GM12878 (cell line): ENCODE measurements around the gene MAST4. TPM values are rescaled to one million over a fixed set of nuclear protein-coding genes. Genes with fewer than 3 reads are reported as not detected.
"Not testable (repeated sequence)": the region's sequence is repeated elsewhere in the genome, so short reads cannot be mapped to it uniquely, and the experiment has no call there.

Experiments
- ATAC-seq: fragments of 200-7000 bp; cut with Tn5 transposase; 3 replicates; pipeline ENCODE4 v1.9.1; 2020; ENCODE audit warnings: mild to moderate bottlenecking, moderate library complexity
- BruUV-seq: library from RNA; stranded (reverse); fragments of 400-500 nt; replicated peaks from 2 replicates; lab custom pipeline; 2021; lab: Mats Ljungman, UMichigan
- CTCF ChIA-PET: fragments of 300-600 bp; sonication (Branson Sonifier 250); formaldehyde crosslinking; extraction: SDS; loops from one replicate; lab custom pipeline; 2021; ENCODE audit warnings: inconsistent platforms; lab: Yijun Ruan, JAX
- POLR2A ChIA-PET: fragments of 350-600 bp; formaldehyde crosslinking; extraction: SDS; loops from one replicate; lab custom pipeline; 2021; ENCODE audit warnings: inconsistent platforms; lab: Charles Lee
- RAD21 ChIA-PET: fragments of 300-600 bp; sonication (Branson Sonifier 250); formaldehyde crosslinking; loops from one replicate; lab custom pipeline; 2023; ENCODE audit warnings: antibody characterized with exemption; ENCODE audit not compliant: unreplicated experiment; lab: Charles Lee
- SMC1A ChIA-PET: fragments of 300-600 bp; sonication (Branson Sonifier 250); formaldehyde crosslinking; loops from one replicate; lab custom pipeline; 2023; ENCODE audit not compliant: unreplicated experiment, uncharacterized antibody; lab: Charles Lee
- DNase-seq: peaks from one replicate; pipeline ENCODE4 v3.0.0-alpha.2; 2011; ENCODE audit warnings: low read depth, low spot score
- FAIRE-seq: peaks from 3 replicates; lab custom pipeline; 2011; peaks lifted over from hg19 to GRCh38; lab: Jason Lieb, UNC
- H2AFZ ChIP-seq: 2 replicates; pipeline ENCODE4 v1.6.0; 2011; ENCODE audit warnings: low read depth, low read length, control low read depth; ENCODE audit not compliant: control insufficient read depth
- H3K27ac ChIP-seq: 2 replicates; pipeline ENCODE4 v1.5.1; 2011; ENCODE audit warnings: control low read depth; ENCODE audit not compliant: control insufficient read depth, insufficient read depth
- H3K27me3 ChIP-seq, 2 experiments: replicated peaks in 1 of 2; 2 replicates each; pipeline versions ENCODE4 v1.6.0 to v1.6.1; 2011; ENCODE audit warnings: low read length in 1 of 2; ENCODE audit not compliant: control insufficient read depth in 2 of 2, insufficient read depth in 2 of 2
- H3K36me3 ChIP-seq, 2 experiments: 2 replicates each; pipeline ENCODE4 v1.5.1; 2011; ENCODE audit warnings: low read length in 1 of 2; ENCODE audit not compliant: control insufficient read depth in 2 of 2, insufficient read depth in 2 of 2
- H3K4me1 ChIP-seq: 2 replicates; pipeline ENCODE4 v1.6.1; 2011; ENCODE audit warnings: mild to moderate bottlenecking, low read length, moderate library complexity, mixed read lengths; ENCODE audit not compliant: control insufficient read depth, insufficient read depth
- H3K4me2 ChIP-seq: 2 replicates; pipeline ENCODE4 v1.6.0; 2011; ENCODE audit warnings: control low read depth; ENCODE audit not compliant: control insufficient read depth, insufficient read depth
- H3K4me3 ChIP-seq: fragments of 200-600 bp; sonication (generic); 2 replicates; pipeline ENCODE4 v1.5.1; 2016
- H3K79me2 ChIP-seq: 2 replicates; pipeline ENCODE4 v1.6.0; 2011; ENCODE audit warnings: low read length; ENCODE audit not compliant: control insufficient read depth, insufficient read depth
- H3K9ac ChIP-seq: 2 replicates; pipeline ENCODE4 v1.8.0; 2011; ENCODE audit warnings: low read length, control low read depth, mixed read lengths; ENCODE audit not compliant: control insufficient read depth, insufficient read depth
- H3K9me3 ChIP-seq: replicated peaks from 3 replicates; pipeline ENCODE4 v1.5.1; 2011; ENCODE audit warnings: mild to moderate bottlenecking, low read length; ENCODE audit not compliant: control insufficient read depth, insufficient read depth
- H4K20me1 ChIP-seq: 2 replicates; pipeline ENCODE4 v1.6.0; 2011; ENCODE audit not compliant: control insufficient read depth, insufficient read depth
- RELA ChIP-seq: fragments of 450-650 bp; IDR thresholded peaks from 2 replicates; pipeline ENCODE4 v1.8.0; 2014; ENCODE audit warnings: borderline replicate concordance; ENCODE audit not compliant: partially characterized antibody
- SIN3A ChIP-seq: IDR thresholded peaks from 2 replicates; pipeline ENCODE4 v1.6.1; 2012; ENCODE audit warnings: low read depth, low read length, improper control_type of control experiment
- WGBS: methylation state at CpG from one replicate; pipeline ENCODE4 v1.1.6; 2016; ENCODE audit warnings: low lambda C conversion rate; ENCODE audit not compliant: insufficient replicate concordance, insufficient coverage; ENCODE audit errors: missing lambda C conversion rate; 5-methylcytosine and 5-hydroxymethylcytosine counted together
- in situ Hi-C: fragments of 300-500 bp; cut with MboI; formaldehyde crosslinking; loops from 9 replicates; pipeline ENCODE4 v1.14.3; 2018; ENCODE audit warnings: mixed read lengths
- intact Hi-C: fragments of 100-400 bp; cut with micrococcal nuclease; formaldehyde crosslinking; loops from one replicate; pipeline ENCODE4 v1.14.2; 2022; ENCODE audit not compliant: unreplicated experiment
- polyA plus RNA-seq, 11 experiments: library from polyadenylated mRNA; depleted of rRNA in 4 of 11; unstranded in 6 of 11; stranded (reverse) in 5 of 11; fragments of >200 nt; fragmentation: Nextera tagmentation in 4 of 11; fragmentation: Illumina TruSeq in 1 of 11; extraction: Ambion mirVana in 4 of 11; extraction: Trizol in 1 of 11; gene quantifications; 1 replicate in 1 of 11; 2 replicates in 10 of 11; pipeline versions ENCODE4 v1.2.1 to v1.2.3, GENCODE V29; 2011 to 2016; ENCODE audit warnings: inconsistent platforms in 2 of 11, missing spikeins in 2 of 11, low read depth in 1 of 11
- total RNA-seq, 4 experiments: library from RNA; depleted of rRNA in 3 of 4; stranded (reverse); fragments of >200 nt in 3 of 4; fragmentation: Illumina TruSeq in 1 of 4; extraction: Trizol in 1 of 4; gene quantifications; 2 replicates each; pipeline versions ENCODE4 v1.2.1 to v1.2.3, GENCODE V29; 2013 to 2021
- TF ChIP-seq, protein P1 (sequence below): fragments of 450-650 bp; IDR thresholded peaks from 2 replicates; pipeline ENCODE4 v1.6.1; 2017; ENCODE audit warnings: mild to moderate bottlenecking, moderate library complexity

Gene MAST4
- total and polyA plus RNA-seq, 10 of the 15 experiments (the other 5 are each of a cell fraction or from before 2014, with no cell fraction given) = 0.02 to 1.6 (median 0.29) TPM; not detected in 1

DNA sequence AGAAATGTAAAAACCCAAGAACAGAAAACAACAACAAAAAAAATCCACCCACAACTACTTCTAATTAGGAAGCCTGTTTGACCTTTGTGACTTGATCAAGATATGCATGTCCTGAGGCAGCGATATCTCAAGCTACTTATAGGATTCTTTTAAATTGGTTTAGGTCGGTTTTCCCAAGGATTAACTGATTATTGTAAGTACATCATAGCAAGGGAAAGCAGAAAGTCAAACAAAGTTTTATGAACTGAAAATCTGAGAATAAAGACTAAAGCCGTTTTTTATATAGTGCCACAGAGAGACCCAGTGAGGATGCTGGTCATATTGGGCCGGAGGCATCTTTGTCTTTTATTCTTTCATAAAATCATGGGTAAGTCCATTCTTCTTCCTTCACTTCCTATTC lies 528.4 kb downstream of the MAST4 start (continued):
- TF ChIP-seq RELA = no peak

DNA sequence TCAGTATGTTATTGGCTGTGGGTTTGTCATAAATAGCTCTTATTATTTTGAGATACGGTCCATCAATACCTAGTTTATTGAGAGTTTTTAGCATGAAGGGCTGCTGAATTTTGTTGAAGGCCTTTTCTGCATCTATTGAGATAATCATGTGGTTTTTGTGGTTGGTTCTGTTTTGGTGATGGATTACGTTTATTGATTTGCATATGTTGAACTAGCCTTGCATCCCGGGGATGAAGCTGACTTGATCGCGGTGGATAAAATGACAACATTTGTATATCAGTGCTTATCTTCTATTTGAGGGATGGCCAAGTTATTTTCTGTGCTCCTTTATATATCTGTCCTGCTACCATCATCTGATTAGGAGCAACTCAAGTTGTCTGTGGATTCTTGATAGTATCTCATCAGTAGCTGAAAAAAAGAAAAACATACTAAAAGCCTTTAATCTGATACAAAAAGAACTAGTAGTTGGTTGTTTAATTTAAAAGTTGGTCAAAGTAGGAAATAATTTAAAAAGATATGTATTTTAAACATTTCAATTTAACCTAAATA lies 531.2 kb downstream of the MAST4 start:
- RAD21 ChIA-PET, H2AFZ ChIP-seq, POLR2A ChIA-PET, H3K4me1 ChIP-seq, H3K79me2 ChIP-seq, in situ Hi-C loops, intact Hi-C loops, SMC1A ChIA-PET, H3K4me2 ChIP-seq, H4K20me1 ChIP-seq, H3K9me3 ChIP-seq, H3K36me3 ChIP-seq, ATAC-seq, H3K4me3 ChIP-seq, H3K9ac ChIP-seq, DNase-seq, H3K27me3 ChIP-seq, FAIRE-seq, BruUV-seq, H3K27ac ChIP-seq: not testable (repeated sequence)
- 49% methylated on average over 5 of the region's 5 CpGs for WGBS
- CTCF ChIA-PET = interaction anchor here (0.8 kb wide), 1 partner anchor 486 kb away, joined by 3 read pairs; no protein-coding TSS in a partner anchor

DNA sequence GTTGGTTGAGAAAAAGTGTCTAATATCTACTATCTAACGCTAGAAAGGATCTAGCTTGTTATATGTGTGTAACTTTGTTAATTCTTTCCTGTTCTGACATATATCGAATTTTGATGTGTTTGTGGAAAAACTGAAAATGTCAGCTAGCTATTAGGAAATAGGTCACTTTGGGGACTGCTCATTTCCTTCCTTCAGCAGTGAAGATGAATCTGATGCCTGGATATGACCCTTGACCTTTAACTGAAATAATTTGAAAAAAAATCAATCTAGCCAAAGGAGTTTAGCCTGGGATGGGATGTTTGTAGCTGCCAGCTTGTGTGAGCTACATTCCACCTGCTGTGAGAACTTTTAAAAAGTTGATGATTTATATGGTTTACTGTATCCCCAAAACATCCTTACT lies 533.6 kb downstream of the MAST4 start:
- intact Hi-C loops (no loop called here), in situ Hi-C loops (no loop called here)
- ChIA-PET SMC1A (no interaction called here), RAD21 (no interaction called here), POLR2A (no interaction called here), CTCF (no interaction called here)
- no peak overlapping the region for H3K27ac ChIP-seq
- no peaks in the 10 kb centered on the region for H3K36me3 ChIP-seq
- TF ChIP-seq, protein P1, sequence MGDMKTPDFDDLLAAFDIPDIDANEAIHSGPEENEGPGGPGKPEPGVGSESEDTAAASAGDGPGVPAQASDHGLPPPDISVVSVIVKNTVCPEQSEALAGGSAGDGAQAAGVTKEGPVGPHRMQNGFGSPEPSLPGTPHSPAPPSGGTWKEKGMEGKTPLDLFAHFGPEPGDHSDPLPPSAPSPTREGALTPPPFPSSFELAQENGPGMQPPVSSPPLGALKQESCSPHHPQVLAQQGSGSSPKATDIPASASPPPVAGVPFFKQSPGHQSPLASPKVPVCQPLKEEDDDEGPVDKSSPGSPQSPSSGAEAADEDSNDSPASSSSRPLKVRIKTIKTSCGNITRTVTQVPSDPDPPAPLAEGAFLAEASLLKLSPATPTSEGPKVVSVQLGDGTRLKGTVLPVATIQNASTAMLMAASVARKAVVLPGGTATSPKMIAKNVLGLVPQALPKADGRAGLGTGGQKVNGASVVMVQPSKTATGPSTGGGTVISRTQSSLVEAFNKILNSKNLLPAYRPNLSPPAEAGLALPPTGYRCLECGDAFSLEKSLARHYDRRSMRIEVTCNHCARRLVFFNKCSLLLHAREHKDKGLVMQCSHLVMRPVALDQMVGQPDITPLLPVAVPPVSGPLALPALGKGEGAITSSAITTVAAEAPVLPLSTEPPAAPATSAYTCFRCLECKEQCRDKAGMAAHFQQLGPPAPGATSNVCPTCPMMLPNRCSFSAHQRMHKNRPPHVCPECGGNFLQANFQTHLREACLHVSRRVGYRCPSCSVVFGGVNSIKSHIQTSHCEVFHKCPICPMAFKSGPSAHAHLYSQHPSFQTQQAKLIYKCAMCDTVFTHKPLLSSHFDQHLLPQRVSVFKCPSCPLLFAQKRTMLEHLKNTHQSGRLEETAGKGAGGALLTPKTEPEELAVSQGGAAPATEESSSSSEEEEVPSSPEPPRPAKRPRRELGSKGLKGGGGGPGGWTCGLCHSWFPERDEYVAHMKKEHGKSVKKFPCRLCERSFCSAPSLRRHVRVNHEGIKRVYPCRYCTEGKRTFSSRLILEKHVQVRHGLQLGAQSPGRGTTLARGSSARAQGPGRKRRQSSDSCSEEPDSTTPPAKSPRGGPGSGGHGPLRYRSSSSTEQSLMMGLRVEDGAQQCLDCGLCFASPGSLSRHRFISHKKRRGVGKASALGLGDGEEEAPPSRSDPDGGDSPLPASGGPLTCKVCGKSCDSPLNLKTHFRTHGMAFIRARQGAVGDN = no peak
- no peak for TF ChIP-seq SIN3A
- H4K20me1 ChIP-seq = no peaks in the 10 kb centered on the region
- no peak for ATAC-seq
- FAIRE-seq = no peak
- H3K4me2 ChIP-seq = no peak overlapping the region
- H3K9ac ChIP-seq = no peak overlapping the region
- BruUV-seq = no TSS peak
- H3K4me3 ChIP-seq = no peak overlapping the region
- WGBS = 61% methylated on average over 2 of the region's 2 CpGs
- DNase-seq = no peak
- H2AFZ ChIP-seq = no peak overlapping the region
- H3K9me3 ChIP-seq = no peaks in the 10 kb centered on the region
- no peaks in the 10 kb centered on the region for H3K27me3 ChIP-seq
- no peaks in the 10 kb centered on the region for H3K79me2 ChIP-seq
- no peaks in the 10 kb centered on the region for H3K4me1 ChIP-seq
